ENCODE results near the gene PPP1R1B.

GRCh38 chr17:39636927-39637736, 10.4 kb downstream of the PPP1R1B start, which contains the start of gene STARD3:
- no peak; the same call in 1 of the 2 replicates for TF ChIP-seq TCF12 (IDR thresholded peaks at IDR 0.05; ENCODE audit: low read depth)
- no peak for TF ChIP-seq RAD21 (IDR thresholded peaks at IDR 0.05; ENCODE audit: low read depth)
- TF ChIP-seq TEAD4 (IDR thresholded peaks at IDR 0.05): no peak
- TF ChIP-seq MAX (IDR thresholded peaks at IDR 0.05): peak; percentile 64
- TF ChIP-seq REST (IDR thresholded peaks at IDR 0.05; ENCODE audit: low read depth): no peak

All from Ishikawa (cell line).